ENCODE results near the gene CGB5.

DNA sequence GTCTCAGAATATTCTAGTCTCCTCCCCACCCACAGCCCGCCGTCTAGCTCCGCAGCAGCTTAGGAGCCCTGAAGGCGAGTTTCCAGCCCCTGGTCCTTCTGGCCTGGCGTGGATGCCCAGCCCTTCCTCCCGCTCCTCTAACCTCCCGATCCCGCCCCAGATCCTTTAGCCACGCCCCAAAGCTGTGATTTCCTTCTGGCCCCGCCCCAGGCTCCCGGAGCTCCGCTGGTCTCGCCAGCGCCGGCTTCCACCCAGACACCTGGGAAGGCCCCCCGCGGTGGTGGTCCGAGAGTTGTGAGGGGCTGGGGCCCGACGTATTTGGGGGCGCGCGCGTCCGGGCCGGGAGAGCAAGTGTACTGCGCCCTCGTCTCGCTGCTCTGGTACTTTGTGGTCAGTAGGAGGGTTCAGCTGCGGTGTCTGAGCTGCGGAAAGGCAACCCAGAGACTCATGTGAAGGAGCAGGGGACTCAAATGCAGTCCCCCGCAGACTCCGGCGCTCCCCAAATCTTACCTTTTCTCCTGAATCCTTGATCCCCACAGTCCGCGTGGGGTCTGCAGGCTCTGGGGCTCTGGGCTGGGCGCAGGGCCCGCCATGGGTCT, 14.1 kb downstream of the CGB5 start, which contains the start of gene CGB7:
- TF ChIP-seq, protein P1, sequence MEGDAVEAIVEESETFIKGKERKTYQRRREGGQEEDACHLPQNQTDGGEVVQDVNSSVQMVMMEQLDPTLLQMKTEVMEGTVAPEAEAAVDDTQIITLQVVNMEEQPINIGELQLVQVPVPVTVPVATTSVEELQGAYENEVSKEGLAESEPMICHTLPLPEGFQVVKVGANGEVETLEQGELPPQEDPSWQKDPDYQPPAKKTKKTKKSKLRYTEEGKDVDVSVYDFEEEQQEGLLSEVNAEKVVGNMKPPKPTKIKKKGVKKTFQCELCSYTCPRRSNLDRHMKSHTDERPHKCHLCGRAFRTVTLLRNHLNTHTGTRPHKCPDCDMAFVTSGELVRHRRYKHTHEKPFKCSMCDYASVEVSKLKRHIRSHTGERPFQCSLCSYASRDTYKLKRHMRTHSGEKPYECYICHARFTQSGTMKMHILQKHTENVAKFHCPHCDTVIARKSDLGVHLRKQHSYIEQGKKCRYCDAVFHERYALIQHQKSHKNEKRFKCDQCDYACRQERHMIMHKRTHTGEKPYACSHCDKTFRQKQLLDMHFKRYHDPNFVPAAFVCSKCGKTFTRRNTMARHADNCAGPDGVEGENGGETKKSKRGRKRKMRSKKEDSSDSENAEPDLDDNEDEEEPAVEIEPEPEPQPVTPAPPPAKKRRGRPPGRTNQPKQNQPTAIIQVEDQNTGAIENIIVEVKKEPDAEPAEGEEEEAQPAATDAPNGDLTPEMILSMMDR (IDR thresholded peaks at IDR 0.05), result no peak
- TF ChIP-seq EP300 (IDR thresholded peaks at IDR 0.05) (no peak), POLR2AphosphoS5 (IDR thresholded peaks at IDR 0.05) (no peak), POLR2A (IDR thresholded peaks at IDR 0.05) (no peak)

All from stomach (tissue), 4 donors.